SK-N-MC (cell line): ENCODE measurements around the gene CHRNA4.

ENCODE experiments used
- EZH2 ChIP-seq: fragments of 200-600 bp; sonication (generic); IDR thresholded peaks from one replicate; pipeline ENCODE4 v1.6.1; 2017; ENCODE audit warnings: antibody characterized with exemption
- POLR2AphosphoS5 ChIP-seq: IDR thresholded peaks from 2 replicates; pipeline ENCODE4 v1.6.1; 2012; ENCODE audit warnings: mild to moderate bottlenecking, low read depth, low read length, borderline replicate concordance

DNA sequence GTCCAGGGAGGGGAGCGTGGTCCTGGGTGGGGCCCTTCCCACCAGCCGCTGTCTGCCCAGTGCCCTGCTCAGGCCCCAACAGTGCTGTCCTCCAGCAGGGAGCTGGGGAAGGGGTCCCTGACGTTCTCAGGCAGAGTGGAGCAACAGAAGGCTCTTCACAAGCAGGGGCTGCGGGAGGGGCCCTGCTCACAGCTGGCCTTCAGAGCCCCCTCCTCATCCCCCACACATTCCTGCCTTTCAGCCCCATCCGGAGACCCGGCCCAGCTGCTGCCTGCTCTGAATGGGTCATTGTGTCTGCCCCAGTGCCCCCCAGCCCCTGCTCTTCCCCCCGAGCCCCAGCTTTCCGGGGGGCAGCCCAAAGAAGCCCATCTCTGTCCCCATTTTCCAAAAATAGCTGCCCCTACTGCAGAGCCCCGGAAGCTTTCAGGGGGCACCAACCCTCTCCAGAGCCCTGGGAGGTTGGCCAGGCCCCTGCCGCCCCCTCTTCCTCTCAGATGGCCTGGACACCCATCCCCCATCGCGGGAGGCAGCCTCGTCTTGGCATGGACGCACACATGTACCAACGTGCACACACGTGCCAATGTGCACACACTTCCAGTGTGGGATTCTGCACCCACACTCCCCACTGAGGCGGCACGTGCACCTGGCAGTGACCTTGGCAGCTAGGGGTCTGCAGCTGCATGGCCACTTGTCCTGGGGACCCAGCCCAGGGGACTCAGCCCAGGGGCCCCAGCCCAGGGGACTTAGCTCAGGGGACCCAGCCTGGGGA is 64.4 kb downstream of the CHRNA4 start:
- TF ChIP-seq POLR2AphosphoS5 (no peak), EZH2 (no peak)
